Measurements from ENCODE around the gene MMP14. TPM values are rescaled to one million over a fixed set of nuclear protein-coding genes. Genes with fewer than 3 reads are reported as not detected.
A peak's percentile ranks its signal among the peaks of the same experiment; 100 is the strongest.

Gene MMP14
- total RNA-seq, 5 donors from 2014 or later (not counting 1 experiment from before 2014, with no cell fraction given) = 1.9 to 3.7 (median 2.3) TPM

GRCh38 chr14:22871224-22872032 is 35.0 kb downstream of the MMP14 start, which contains the start of gene LRP10:
Gene LRP10 (plus strand): TSS chr14:22871740. CDS start chr14:22872304, 564 bp downstream.
- Histone ChIP-seq H3K9me3 (no peaks in the 10 kb centered on the region), H3K4me3 (ENCODE audit: control insufficient read depth in 1 of 2, extremely low read depth in 1 of 2, low read length in 1 of 2) (peak within 1 kb of the TSS; percentile 78 to 80), H3K4me1 (ENCODE audit: control insufficient read depth in 1 of 2, extremely low read depth in 1 of 2, insufficient read depth in 2 of 2, low read length in 2 of 2) (peaks cover 12 to 55% of the 10 kb centered on the region in 2 experiments), H3K27me3 (replicated peaks in 1 of 2; ENCODE audit: control insufficient read depth in 2 of 2, extremely low read depth in 1 of 2, insufficient read depth in 2 of 2, low read length in 1 of 2) (no peaks in the 10 kb centered on the region), H3K27ac (ENCODE audit: low read length) (peak within 1 kb of the TSS; percentile 91), H3K36me3 (ENCODE audit: control insufficient read depth in 2 of 2, extremely low read depth in 1 of 2, insufficient read depth in 1 of 2, low read length in 1 of 2) (peaks cover 7 to 31% of the 10 kb centered on the region in 2 donors)
- ATAC-seq (replicated peaks in 1 of 4) (peak; percentile 77 to 80 (median 78)), DNase-seq (peak; percentile 48 to 83 (median 61))
- peak within 1 kb of the TSS; percentile 97 to 98 for H3K27ac Mint-ChIP-seq
- ChIA-PET CTCF (interaction anchor here (0.5 to 3.5 kb wide), 23 partner anchors 9 to 315 kb away, joined by 3 to 35 read pairs (median 4); partner anchors contain the start of genes ACIN1 (in 1 of the 2), OXA1L (in 1 of the 2), PRMT5 (in 1 of the 2) and RBM23 (in 1 of the 2)), POLR2A (interaction anchor here (0.5 to 1.5 kb wide), 7 partner anchors 10 to 163 kb away, joined by 3 to 10 read pairs (median 4); partner anchors contain the start of genes OXA1L (in 1 of the 2) and RBM23 (in 1 of the 2))
- no peaks in the 10 kb centered on the region for H3K9me3 Mint-ChIP-seq
- peaks cover 21% of the 10 kb centered on the region for H3K36me3 Mint-ChIP-seq
- H3K4me1 Mint-ChIP-seq = peaks cover 31 to 50% (median 47%) of the 10 kb centered on the region in 3 donors
- peak within 1 kb of the TSS; percentile 86 to 92 (median 91) for H3K4me3 Mint-ChIP-seq
- under 1% methylated on average over 48 of the region's 50 CpGs for WGBS (ENCODE audit: insufficient coverage)
- no peaks in the 10 kb centered on the region for H3K27me3 Mint-ChIP-seq

GRCh38 chr14:22872033-22872832 is 35.8 kb downstream of the MMP14 start:
- Mint-ChIP-seq H3K27ac (peak overlapping the region; percentile 97 to 98), H3K4me1 (peaks cover 29 to 45% (median 45%) of the 10 kb centered on the region in 3 donors), H3K27me3 (no peaks in the 10 kb centered on the region), H3K9me3 (no peaks in the 10 kb centered on the region), H3K4me3 (peak overlapping the region; percentile 86 to 92 (median 91)), H3K36me3 (peaks cover 23% of the 10 kb centered on the region)
- Histone ChIP-seq H3K4me1 (ENCODE audit: control insufficient read depth in 1 of 2, extremely low read depth in 1 of 2, insufficient read depth in 2 of 2, low read length in 2 of 2) (peaks cover 12 to 56% of the 10 kb centered on the region in 2 experiments), H3K9me3 (no peaks in the 10 kb centered on the region), H3K27me3 (replicated peaks in 1 of 2; ENCODE audit: control insufficient read depth in 2 of 2, extremely low read depth in 1 of 2, insufficient read depth in 2 of 2, low read length in 1 of 2) (no peaks in the 10 kb centered on the region), H3K27ac (ENCODE audit: low read length) (peak overlapping the region; percentile 91), H3K4me3 (ENCODE audit: control insufficient read depth in 1 of 2, extremely low read depth in 1 of 2, low read length in 1 of 2) (peak overlapping the region; percentile 78 to 80), H3K36me3 (ENCODE audit: control insufficient read depth in 2 of 2, extremely low read depth in 1 of 2, insufficient read depth in 1 of 2, low read length in 1 of 2) (peaks cover 14 to 39% of the 10 kb centered on the region in 2 donors)
- ChIA-PET CTCF (interaction anchor here (0.6 to 3.5 kb wide), 24 partner anchors 10 to 836 kb away, joined by 3 to 35 read pairs (median 5); partner anchors contain the start of genes OXA1L (in 1 of the 2), PABPN1 (in 1 of the 2), PRMT5 (in 1 of the 2) and REM2 (in 1 of the 2)), POLR2A (interaction anchor here (0.5 to 1.5 kb wide), 8 partner anchors 11 to 162 kb away, joined by 3 to 6 read pairs (median 4); partner anchors contain the start of gene SLC7A7 (in 1 of the 2))
- under 1% methylated on average over 34 of the region's 45 CpGs for WGBS (ENCODE audit: insufficient coverage)
- DNase-seq (peak in 34 of 35 experiments; percentile 29 to 84 (median 57)), ATAC-seq (replicated peaks in 1 of 4) (peak; percentile 30 to 55 (median 44))

- Histone ChIP-seq H3K9me3 (no peaks in the 10 kb centered on the region), H3K36me3 (ENCODE audit: control insufficient read depth in 2 of 2, extremely low read depth in 1 of 2, insufficient read depth in 1 of 2, low read length in 1 of 2) (peaks cover 17 to 47% of the 10 kb centered on the region in 2 donors), H3K4me1 (ENCODE audit: control insufficient read depth in 1 of 2, extremely low read depth in 1 of 2, insufficient read depth in 2 of 2, low read length in 2 of 2) (peaks cover 12 to 56% of the 10 kb centered on the region in 2 experiments), H3K27me3 (replicated peaks in 1 of 2; ENCODE audit: control insufficient read depth in 2 of 2, extremely low read depth in 1 of 2, insufficient read depth in 2 of 2, low read length in 1 of 2) (no peaks in the 10 kb centered on the region), H3K4me3 (ENCODE audit: control insufficient read depth in 1 of 2, extremely low read depth in 1 of 2, low read length in 1 of 2) (peak overlapping the region; percentile 78 to 80), H3K27ac (ENCODE audit: low read length) (peak overlapping the region; percentile 5)
- H3K4me3 Mint-ChIP-seq = peak overlapping the region; percentile 86 to 91 (median 87)
- no peaks in the 10 kb centered on the region for H3K9me3 Mint-ChIP-seq
- ATAC-seq (replicated peaks in 1 of 4) (no peak), DNase-seq (no peak)
- POLR2A ChIA-PET = interaction anchor here (0.5 to 0.7 kb wide), 5 partner anchors 14 to 1048 kb away, joined by 3 to 7 read pairs (median 4); partner anchors contain the start of gene SLC7A7 (in 1 of the 2)
- peak overlapping the region; percentile 86 for H3K27ac Mint-ChIP-seq
- CTCF ChIA-PET = interaction anchor here (0.6 to 3.5 kb wide), 19 partner anchors 9 to 837 kb away, joined by 3 to 35 read pairs (median 5); partner anchors contain the start of genes OXA1L (in 1 of the 2), PABPN1 (in 1 of the 2) and REM2 (in 1 of the 2)
- peaks cover 29% of the 10 kb centered on the region for H3K36me3 Mint-ChIP-seq
- peaks cover 29 to 48% (median 45%) of the 10 kb centered on the region in 3 donors for H3K4me1 Mint-ChIP-seq
- WGBS (ENCODE audit: insufficient coverage) = 44% methylated on average over 6 of the region's 10 CpGs
- no peaks in the 10 kb centered on the region for H3K27me3 Mint-ChIP-seq
Observed at GRCh38 chr14:22872833-22873520, 36.6 kb downstream of the MMP14 start.

- peaks cover 29 to 51% (median 40%) of the 10 kb centered on the region in 3 donors for H3K4me1 Mint-ChIP-seq
- DNase-seq (no peak), ATAC-seq (replicated peaks in 1 of 4) (no peak)
- no peaks in the 10 kb centered on the region for H3K27me3 Mint-ChIP-seq
- ChIA-PET CTCF (interaction anchor here in 1 of 2 donors (0.6 kb wide), 1 partner anchor 35 kb away, joined by 9 read pairs; no protein-coding TSS in a partner anchor), POLR2A (no interaction called here)
- Histone ChIP-seq H3K4me3 (ENCODE audit: control insufficient read depth in 1 of 2, extremely low read depth in 1 of 2, low read length in 1 of 2) (no peak overlapping the region), H3K36me3 (ENCODE audit: control insufficient read depth in 2 of 2, extremely low read depth in 1 of 2, insufficient read depth in 1 of 2, low read length in 1 of 2) (peaks cover 17 to 60% of the 10 kb centered on the region in 2 donors), H3K27me3 (replicated peaks in 1 of 2; ENCODE audit: control insufficient read depth in 2 of 2, extremely low read depth in 1 of 2, insufficient read depth in 2 of 2, low read length in 1 of 2) (no peaks in the 10 kb centered on the region), H3K9me3 (no peaks in the 10 kb centered on the region), H3K27ac (ENCODE audit: low read length) (no peak overlapping the region), H3K4me1 (ENCODE audit: control insufficient read depth in 1 of 2, extremely low read depth in 1 of 2, insufficient read depth in 2 of 2, low read length in 2 of 2) (peaks cover 12 to 45% of the 10 kb centered on the region in 2 experiments)
- 96% methylated on average over 13 of the region's 15 CpGs for WGBS (ENCODE audit: insufficient coverage)
- peaks cover 43% of the 10 kb centered on the region for H3K36me3 Mint-ChIP-seq
- H3K27ac Mint-ChIP-seq = peak overlapping the region in 1 of 2 donors; percentile 58
- no peaks in the 10 kb centered on the region for H3K9me3 Mint-ChIP-seq
- no peak overlapping the region for H3K4me3 Mint-ChIP-seq
Observed at GRCh38 chr14:22875003-22875747, 38.8 kb downstream of the MMP14 start.

GRCh38 chr14:22875748-22876319 is 39.4 kb downstream of the MMP14 start:
- Histone ChIP-seq H3K27ac (ENCODE audit: low read length) (no peak overlapping the region), H3K4me1 (ENCODE audit: control insufficient read depth in 1 of 2, extremely low read depth in 1 of 2, insufficient read depth in 2 of 2, low read length in 2 of 2) (peaks cover 6 to 41% of the 10 kb centered on the region in 2 experiments), H3K4me3 (ENCODE audit: control insufficient read depth in 1 of 2, extremely low read depth in 1 of 2, low read length in 1 of 2) (no peak overlapping the region), H3K27me3 (replicated peaks in 1 of 2; ENCODE audit: control insufficient read depth in 2 of 2, extremely low read depth in 1 of 2, insufficient read depth in 2 of 2, low read length in 1 of 2) (no peaks in the 10 kb centered on the region), H3K9me3 (no peaks in the 10 kb centered on the region), H3K36me3 (ENCODE audit: control insufficient read depth in 2 of 2, extremely low read depth in 1 of 2, insufficient read depth in 1 of 2, low read length in 1 of 2) (peaks cover 17 to 60% of the 10 kb centered on the region in 2 donors)
- Mint-ChIP-seq H3K4me3 (no peak overlapping the region), H3K9me3 (no peaks in the 10 kb centered on the region), H3K27ac (peak overlapping the region in 1 of 2 donors; percentile 58), H3K27me3 (no peaks in the 10 kb centered on the region), H3K4me1 (peaks cover 23 to 44% (median 33%) of the 10 kb centered on the region in 3 donors), H3K36me3 (peaks cover 43% of the 10 kb centered on the region)
- no peak for ATAC-seq (replicated peaks in 1 of 4)
- ChIA-PET POLR2A (interaction anchor here in 1 of 2 donors (1.1 kb wide), 1 partner anchor 13 kb away, joined by 6 read pairs; no protein-coding TSS in a partner anchor), CTCF (interaction anchor here in 1 of 2 donors (0.8 kb wide), 1 partner anchor 15 kb away, joined by 6 read pairs; no protein-coding TSS in a partner anchor)
- WGBS (ENCODE audit: insufficient coverage) = 98% methylated on average over 19 of the region's 20 CpGs
- DNase-seq = no peak
